Amniotic epithelial cell (primary cell): Measurements from ENCODE around the gene GSTO1.

Experiments
- DNase-seq: peaks from one replicate; pipeline ENCODE4 v3.0.0-alpha.2; 2010; ENCODE audit warnings: low read depth

Gene GSTO1

DNA sequence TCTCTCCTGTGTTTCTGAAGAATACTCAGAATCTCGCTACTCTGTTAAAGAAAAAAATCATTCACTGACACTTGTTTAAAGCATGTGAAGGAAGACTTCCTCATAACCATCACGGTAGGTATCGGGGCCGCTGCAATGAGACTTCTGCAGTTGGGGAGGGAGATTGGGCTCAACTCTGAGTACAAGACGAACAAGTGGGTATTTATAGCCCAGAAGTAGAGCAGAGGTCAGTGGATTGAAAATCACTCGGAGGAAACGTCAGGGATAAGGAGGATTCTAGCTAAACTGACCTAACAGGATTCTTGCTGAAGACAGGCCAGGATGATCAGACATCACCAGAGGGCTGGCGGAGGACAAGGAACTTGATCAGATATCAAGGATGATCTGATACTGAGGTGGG, 50.2 kb downstream of the GSTO1 start:
- DNase-seq = no peak

DNA sequence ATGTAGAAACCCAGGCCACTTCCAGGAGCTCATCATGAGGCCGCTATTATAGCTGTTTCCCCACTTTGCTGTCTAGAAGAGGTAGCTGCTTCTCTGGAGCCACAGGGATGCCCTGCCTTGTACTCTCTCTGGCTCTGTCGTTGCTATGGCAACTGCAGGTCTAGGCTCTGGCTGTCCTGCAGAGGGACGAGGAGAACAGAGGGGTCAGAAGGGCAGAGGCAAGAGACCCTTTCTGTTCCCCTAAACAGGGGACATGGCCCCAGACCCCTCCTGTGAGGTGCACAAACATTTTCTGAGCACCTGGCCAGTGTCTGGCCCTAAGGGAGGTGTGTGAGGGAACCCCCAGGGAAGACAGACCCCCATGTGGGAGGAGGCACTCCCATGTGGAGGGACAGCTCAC, 52.2 kb downstream of the GSTO1 start:
- no peak for DNase-seq

DNA sequence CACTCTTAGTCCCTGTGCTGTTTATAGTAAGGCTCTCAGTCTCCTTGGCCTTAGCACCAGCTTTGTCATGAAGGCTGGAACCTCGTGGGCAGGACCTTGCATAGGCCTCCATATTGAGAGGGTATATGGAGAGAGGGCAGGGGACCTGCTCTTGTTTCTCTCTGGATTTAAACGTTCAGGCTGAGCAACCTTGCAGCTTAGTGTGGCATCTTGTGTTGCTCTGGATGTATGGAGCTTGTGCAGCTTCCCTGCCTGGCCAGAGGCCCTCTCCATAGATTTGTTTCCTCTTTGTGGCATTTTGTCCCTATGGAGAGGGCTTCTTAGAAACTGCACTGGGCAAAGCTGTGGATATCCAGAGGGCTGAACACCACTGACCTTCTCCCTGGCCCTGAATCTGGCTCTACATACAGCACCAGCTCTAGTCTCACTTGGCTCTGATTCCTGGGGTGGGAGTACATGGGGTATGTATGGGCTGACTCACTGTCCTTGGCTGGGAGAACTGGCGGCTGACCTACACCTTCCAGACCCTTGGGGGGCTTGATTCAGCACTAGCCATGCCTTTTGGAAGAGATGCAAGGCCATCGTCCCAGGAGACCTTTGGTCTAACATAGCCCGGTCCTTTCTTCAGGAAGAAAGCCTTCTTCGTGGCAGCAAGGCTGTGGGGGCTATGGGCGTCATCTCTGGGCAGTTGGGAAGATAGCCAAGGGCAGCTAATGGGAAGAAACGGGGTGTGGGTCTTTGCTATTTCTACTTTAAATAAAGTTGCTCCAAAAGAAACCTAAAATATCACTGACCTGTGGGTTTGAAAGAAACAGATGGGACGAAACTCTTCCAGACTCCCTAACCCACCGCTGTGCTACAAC, 53.1 kb downstream of the GSTO1 start:
- no peak for DNase-seq

DNA sequence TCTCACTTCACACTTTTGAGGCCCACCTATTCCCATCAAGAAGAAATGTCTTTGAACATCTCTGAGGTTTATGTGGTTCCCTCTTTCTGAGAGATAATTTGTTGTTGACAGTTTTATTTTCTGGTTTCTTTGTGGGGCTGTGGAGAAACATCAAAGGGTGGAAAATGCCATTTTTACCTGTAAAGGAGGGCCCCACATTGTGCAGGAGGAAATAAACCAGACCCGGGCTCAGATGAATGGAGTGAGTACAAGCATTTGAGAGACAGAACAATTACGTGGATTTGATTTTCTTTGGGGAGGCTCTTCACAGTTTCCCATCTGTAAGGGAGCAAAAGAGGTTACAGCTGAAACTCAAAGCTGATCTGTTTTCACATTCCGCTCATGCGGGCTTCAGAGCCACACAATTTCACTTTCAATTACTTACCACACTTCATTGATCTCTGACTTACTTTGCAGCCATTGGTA, 53.8 kb downstream of the GSTO1 start:
- no peak for DNase-seq

DNA sequence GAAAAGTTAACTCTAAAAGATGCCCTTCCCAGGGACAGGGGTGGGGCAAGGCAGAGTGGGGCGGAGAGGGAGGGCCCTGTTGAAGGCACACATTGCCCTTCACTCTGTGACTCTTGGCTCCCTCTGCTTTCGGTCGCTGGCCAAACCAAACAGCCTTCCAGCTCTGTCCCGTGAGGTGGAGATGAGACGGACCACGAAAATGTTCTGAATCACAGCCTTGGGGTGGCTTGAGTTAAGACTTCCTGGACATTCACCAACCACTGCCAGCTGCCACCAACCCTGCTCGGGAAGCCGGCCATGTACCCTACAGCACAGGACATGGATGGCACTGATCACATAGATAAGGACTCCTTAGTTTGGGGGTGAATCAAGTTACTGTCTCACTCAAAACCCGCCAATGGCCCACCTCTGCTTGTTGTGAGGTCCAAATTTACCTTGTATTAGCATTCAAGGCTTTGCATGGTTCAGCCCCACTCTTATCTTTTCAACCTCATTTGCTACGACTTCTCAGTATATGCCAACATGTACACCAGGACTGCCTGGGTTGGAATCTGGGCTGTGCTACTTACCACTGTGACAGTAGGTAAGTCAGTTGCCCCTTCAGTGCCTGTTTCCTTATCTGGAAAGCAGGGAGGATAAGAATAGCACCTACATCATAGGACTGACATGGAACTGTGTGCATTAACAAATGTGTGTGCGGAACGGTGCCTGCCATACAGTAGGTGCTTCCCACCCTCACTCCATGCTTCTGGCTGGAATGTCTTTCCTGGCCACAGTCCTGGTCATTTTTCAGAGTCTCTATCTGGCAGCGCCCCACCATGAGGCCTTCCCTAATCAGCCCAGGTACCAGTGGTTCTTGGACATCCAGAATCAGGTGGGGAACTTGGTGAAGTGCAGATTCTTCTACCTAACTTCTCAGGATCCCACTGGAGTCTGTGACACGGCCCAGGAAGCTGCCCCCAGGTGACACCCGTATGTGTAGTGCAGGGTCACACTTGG, 55.6 kb downstream of the GSTO1 start:
- no peak for DNase-seq

DNA sequence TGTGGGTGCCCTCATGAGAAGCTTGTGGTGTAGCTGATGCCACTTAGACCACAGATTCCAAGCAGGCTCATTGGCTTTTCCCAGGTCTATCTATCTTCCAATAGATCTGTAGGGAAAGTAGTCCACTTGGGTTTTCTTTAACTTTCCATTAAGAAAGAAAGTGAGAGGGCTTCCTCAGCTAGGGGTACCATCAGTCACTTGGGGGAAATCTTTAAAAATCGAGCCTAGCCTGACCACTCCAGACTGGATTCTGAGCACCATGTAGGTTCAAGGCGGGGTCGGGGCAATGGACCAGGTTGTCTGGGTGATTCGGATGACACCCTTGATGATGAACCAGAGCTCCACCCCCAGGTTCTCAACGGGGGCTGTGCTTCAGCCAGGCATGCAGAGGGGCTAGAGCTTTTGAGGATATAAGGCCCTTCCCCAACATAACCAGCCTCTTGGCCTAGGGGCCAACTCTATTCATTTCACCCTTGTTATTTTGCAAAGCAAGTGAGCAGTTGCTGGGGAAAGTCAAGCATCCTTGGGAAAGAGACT, 56.6 kb downstream of the GSTO1 start:
- no peak for DNase-seq

DNA sequence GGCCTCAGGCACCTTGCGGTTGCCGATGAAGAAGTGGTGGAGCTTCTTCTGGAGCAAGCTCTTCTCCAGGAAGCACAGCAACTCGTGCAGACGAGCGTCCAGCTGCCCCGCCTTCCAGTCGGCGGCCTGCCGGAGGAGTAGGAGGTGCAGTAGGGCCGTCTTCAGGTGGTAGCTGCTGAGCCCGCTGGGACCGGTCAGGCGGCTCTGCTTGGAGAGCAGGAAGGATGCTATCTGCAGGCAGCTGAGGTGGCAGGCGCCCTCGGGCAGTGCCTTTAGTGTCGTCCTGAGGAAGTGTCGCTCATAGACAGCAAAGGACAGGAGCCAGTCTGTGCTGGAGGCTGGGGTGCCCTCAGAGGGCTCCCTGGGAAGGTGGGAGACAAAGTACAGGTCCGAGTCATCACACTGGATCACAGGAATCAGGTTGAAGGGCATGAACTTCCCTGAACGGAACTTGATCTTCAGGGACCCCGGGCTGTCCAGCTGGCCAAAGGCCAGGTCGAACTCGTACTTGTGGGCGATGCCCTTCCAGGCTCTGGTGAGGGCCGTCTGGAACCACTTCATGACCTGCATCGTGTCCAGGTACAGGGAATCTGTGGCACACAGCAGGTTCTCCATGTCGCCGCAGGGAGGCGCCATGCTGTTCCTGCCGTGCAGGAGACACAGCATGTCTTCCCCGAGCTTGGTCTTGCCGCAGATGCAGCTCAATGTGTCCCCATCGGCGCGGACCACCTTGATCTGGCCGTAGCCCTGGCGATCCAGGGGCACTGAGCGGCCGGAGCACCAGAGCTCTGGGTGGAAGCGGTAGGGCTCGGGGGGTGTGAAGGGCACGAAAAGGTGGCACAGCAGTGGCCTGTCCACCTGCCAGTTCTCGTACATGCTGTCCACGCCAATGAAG, 60.1 kb downstream of the GSTO1 start:
- DNase-seq = no peak

DNA sequence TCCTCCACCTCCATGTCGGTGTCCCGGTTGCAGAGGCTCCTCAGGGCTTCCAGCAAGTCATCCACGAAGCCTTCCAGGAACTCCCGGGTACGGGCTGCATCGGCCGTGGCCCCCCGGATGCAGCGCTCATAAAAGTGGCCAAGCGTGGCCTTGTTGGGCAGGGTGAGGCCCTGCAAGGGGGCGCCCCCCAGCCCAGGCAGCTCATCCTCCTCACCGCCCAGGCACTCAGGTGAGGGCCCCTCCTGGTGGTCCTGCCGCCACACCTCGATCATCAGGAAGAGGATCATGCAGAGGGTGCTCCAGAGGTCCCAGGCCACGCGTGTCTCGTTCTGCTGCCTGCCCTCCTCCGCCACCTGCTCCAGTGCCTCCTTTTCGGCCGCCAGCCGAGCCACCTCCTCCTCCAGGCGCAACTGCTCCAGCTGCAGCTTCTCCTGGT, 60.8 kb downstream of the GSTO1 start:
- no peak for DNase-seq

DNA sequence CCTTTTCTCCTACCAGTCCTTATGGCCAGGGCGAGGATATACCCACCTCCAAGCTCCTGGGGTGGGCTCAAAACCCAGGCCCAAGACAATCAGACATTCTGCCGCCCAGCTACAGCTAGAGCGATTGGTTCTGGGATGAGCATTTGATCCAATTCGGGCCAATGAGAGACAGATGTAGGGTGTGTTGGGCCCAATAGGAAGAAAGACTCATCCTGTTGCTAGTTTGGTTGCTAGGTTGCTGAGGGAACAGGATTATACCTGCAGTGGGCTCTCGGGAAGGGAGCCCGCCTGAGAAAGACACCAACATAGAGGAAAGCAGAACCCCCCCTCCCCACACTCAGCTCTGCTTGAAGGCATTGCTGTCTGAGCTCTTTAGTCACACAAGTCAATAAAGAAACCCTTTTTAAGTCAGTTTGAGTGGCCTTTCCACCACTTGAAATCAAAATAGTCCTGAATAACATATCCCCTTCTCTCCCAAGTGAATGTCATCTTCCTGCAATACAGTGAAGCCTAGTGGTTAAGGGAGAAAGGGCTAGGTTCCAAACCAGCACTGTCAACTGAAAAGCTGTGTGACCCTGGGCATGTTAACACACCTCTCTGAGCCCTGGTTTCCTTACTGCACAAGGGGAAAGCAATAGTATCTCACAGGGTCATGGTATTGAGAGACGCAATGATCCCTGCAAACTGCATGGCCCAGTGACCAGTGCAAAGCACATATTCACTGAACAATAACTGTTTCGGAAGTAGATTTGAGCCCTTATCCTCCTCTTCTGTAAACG, 61.8 kb downstream of the GSTO1 start:
- DNase-seq = no peak
